ENCODE measurements around the gene CLEC18B.
"Not testable (repeated sequence)": the region's sequence is repeated elsewhere in the genome, so short reads cannot be mapped to it uniquely, and the experiment has no call there.

Gene CLEC18B

DNA sequence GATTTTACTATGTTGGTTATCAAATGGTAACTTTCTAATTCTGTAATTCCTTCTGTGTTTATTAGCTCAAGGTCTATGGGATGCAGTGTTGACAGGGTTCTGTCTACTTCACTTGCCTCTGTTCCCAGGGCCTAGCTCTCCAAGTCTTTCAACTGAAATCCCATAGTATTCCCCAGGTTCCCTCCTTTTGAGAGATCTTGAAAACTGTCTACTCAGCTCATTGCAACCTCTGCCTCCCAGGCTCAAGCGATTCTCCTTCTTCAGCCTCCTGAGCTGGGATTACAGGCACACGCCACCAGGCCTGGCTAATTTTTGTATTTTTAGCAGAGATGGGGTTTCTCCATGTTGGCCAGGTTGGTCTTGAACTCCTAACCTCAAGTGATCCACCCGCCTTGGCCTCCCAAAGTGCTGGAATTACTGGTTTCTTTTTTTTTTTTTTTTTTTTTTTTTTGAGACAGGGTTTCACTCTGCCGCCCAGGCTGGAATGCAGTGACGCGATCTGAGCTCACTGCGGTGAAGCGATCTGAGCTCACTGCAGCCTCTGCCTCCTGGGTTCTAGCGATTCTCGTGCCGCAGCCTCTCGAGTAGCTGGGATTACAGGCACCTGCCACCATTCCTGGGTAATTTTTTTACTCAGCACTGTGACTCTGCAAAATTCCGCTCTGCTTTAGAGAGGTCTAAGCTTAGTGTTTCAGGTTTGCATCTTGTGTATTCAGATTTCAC, 22.5 kb upstream of the CLEC18B start:
- not testable (repeated sequence) for FAIRE-seq

DNA sequence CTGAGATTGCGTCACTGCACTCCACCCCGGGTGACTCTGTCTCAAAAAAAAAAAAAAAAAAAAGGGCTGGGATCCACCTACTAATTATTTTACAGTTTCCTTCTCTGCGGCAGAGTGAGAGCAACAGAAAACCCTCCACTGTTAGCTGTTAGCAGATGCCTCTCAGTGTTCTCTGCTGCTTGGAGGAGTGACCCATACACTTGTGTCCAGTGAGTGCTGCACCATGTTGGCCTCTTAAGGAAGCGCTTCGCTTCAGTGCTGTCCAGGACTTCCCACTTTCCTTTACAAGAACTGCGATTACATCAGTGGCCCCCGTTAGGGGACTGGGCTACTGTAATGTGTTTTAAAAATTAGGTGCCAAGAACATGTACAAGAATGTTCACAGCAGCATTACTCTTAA, 18.4 kb upstream of the CLEC18B start:
- no peak for FAIRE-seq

DNA sequence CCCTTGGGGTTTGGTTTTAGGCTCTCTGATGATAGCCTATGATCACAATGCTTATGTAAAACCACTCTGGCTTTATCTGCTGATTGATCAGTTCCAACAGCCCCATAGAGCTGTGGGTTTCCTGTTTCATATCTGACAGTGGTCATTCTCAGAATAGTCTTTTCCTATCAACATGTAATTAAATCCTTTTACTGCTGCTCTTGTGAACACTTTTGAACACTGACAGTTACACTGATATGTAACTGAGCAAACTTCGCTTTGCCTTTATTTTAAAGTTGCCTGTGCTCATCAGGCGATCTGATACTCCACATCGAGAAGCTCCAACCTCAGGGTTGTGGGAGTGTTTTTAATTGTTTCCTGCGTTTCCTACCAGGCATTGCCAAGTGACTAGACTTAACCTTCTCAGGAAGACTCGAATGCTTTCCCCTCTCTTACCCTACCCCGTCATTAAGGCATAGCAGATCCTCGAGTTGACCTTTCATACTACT, 17.3 kb upstream of the CLEC18B start:
- no peak for FAIRE-seq

DNA sequence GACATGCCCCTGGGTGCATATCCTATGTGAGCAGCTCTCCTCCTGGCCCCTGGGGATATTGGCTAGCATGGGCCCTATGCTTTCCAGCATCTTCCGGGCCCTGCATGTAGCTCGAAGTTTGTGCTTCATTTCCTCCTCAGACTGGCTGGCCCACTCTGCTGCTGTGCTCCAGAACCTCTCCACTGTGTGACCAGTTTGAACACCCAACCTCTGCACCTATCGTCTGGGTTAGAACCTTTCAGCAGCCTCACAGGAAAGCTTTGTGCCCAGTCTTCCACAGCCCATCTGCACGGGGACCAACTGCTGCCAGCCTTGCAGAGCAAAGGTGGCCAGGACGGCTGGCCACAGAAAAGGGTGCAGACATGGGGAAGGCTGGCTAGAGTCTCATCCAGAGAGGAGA, 10.2 kb upstream of the CLEC18B start:
- no peak for FAIRE-seq

DNA sequence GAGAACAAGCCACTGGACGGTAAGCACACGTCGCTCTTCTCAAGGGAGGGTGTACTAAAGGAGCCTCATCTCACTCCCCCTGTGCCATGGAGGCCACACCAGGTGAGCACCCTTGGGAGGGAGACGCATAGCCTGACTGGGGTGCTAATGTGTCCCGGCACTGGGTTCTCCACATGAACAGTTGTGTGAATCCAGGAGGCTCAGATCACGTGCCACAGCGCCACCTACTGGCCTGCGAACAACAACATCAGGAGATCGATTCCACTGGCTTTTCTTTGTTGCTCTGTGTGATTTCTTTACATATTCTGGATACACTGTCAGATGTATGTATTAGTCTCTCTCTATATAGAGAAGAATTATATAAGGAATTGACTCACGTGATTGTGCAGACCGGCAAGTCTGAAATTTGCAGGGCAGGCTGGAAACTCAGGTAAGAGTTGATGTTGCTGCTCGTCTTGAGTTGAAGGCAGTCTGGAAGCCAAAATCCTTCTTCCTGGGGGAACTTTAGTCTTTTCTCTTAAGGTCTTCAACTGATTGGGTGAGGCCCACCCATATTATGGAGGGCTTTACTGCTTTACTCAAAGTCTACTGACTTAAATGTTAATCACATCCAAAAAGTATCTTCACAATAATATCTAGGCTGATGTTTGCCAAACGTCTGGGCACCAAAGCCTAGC, 8.9 kb upstream of the CLEC18B start:
- FAIRE-seq: peak; percentile 25

DNA sequence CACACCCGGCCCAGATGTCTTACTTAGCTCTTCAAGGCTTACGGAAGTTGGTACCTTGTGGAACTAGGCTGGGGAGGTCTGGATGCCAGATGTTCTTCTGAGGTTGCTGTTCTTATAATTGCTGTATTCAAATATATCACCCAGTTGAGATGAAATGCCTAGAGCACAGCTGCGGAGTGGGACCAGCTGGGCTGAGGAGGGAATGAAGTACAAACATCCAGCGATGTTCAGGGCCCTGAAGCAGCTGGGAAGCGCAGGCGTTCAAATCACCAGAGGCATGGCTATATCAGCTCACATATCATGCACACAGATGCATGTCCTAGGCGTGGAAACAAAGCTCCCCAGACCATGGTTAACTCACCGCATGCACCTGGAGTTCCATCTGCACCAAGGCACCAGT, 7.2 kb upstream of the CLEC18B start:
- FAIRE-seq: not testable (repeated sequence)

DNA sequence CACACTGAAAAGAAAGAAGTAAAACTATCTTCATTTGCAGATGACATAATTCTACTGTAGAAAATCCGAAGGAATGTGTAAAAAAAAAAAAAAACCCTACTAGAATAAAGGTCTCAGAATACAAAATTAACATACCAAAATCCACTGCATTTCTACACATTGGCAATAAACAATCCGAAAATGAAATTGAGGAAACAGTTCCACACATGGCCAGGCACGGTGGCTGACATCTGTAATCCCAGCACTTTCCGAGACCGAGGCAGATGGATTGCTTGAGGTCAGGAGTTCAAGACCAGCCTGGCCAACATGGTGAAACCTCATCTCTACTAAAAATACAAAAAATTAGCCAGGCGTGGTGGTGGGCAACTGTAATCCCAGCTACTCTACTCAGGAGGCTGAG, 4.5 kb upstream of the CLEC18B start:
- not testable (repeated sequence) for FAIRE-seq

DNA sequence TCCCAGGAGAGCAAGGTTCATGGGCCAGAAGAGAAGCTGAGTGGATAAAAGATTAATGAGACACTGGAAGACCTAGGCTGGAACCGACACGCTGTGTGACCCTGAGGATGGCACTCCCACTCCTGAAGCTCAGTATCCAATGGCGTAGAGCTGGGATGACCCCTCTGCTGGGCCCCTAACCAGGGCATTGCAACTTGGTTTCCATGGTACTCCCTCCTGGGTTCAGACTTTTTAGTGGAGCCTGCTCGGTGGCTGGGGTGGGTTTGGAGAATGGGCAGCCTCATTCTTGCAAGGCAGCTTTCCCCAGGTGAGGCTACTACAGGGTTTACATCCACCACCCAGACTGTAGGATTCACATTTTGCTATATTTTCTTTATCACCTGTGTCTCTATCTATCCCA, 2.4 kb upstream of the CLEC18B start:
- FAIRE-seq: not testable (repeated sequence)

DNA sequence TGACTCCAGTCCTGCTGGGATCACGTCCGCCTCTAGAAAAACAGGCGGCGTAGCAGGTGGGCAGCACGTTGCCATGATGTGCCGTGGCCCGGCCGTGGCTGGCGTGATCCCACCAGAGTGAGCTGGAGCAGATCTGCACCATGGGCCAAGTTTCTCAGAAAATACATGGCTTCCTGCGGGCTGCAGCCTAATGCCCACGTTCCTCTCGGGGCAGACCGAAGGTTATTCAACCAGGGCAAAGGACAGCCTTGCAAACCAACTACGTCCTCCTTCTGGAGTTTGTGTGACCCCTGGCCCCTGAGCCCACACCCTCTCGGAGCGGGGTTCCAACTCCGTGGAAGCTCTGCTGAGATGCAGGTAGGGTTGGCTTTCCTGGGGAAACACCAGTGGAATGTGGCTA, 808 bp upstream of the CLEC18B start:
- FAIRE-seq: not testable (repeated sequence)

DNA sequence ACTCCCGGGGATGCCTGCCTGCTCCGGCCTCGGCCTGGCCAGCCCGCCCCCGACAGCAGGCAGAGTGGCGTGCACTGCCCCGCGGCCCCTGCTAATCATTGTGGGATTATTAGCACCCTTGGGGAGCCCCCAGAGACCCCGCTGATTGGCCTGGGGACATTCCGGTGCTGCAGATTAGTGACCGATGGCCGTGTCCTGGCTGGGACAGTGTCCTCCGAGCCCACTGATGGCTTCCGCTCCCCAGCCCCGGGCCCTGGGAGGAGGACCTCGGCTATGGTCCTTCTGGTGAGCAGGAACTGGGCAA, 156 bp upstream of the CLEC18B start:
- not testable (repeated sequence) for FAIRE-seq

DNA sequence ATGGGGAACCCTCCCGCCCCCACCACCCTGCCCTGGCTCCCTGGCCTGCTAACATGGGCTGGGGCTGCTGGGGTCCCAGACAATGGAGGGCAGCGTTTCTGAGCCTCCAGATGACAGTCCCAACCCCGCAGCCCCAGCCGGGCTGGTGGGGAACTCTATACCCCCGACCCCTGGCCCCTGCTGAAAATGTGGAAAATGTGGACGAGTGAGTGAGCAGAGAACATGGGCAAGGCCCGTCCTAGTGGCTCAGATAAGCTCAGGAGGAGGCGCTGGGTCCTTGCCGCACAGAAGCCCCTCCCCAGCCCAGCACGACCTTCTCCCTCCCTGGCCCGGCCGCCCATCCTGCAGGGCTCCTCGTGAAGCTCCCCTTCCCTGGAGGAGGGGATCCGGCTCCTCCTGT, 1.5 kb downstream of the CLEC18B start:
- FAIRE-seq: not testable (repeated sequence)

DNA sequence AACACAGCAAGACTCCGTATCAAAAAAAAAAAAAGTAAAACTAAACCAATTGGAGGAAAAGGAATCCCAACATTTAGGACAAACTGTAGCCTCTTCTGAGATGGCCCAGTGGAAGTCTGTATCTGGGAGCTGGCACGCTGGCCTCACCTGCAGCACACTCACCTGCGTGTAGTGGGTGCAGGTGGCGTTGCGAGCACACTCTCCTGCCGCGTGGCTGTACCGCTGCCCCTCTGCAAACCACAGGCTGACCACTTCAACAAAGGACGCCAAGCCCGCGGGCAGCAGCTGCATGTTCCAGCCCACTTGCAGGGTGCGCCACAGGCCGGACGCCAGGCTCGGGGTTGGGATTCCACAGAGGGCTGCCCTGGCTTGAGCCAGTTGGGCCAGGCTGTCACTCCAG, 3.4 kb downstream of the CLEC18B start:
- not testable (repeated sequence) for FAIRE-seq

DNA sequence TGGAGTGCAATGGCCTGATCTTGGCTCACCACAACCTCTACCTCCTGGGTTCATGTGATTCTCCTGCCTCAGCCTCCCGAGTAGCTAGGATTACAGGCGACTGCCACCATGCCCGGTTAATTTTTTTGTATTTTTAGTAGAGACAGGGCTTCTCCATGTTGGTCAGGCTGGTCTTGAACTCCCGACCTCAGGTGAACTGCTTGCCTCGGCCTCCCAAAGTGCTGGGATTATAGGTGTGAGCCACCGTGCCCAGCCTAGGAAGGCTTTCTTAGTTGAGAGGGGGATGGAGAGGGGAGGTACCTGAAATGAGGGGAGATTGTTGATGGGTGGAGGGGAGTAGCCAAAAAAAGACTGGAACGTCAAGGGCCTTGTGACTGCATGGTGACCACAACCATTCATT, 7.4 kb downstream of the CLEC18B start:
- FAIRE-seq: not testable (repeated sequence)

DNA sequence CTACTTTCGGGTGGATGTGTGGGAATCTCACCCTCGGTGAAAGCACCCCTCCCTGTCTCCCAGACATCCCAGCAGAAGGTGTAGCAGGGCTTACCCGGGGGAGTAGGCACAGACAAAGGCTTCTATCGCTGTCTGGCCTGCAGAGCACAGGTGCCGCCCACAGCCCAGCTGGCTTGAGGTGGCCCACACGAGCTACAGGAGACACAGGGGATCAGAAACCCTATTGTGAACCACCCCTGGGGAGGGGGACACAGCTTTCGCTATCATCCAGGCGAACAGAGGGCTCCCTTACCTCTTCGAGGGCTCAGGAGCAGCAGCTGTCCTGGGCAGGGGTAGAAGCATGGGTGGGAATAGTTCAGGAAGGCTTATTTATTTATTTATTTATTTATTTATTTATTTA, 7.8 kb downstream of the CLEC18B start:
- FAIRE-seq: not testable (repeated sequence)

DNA sequence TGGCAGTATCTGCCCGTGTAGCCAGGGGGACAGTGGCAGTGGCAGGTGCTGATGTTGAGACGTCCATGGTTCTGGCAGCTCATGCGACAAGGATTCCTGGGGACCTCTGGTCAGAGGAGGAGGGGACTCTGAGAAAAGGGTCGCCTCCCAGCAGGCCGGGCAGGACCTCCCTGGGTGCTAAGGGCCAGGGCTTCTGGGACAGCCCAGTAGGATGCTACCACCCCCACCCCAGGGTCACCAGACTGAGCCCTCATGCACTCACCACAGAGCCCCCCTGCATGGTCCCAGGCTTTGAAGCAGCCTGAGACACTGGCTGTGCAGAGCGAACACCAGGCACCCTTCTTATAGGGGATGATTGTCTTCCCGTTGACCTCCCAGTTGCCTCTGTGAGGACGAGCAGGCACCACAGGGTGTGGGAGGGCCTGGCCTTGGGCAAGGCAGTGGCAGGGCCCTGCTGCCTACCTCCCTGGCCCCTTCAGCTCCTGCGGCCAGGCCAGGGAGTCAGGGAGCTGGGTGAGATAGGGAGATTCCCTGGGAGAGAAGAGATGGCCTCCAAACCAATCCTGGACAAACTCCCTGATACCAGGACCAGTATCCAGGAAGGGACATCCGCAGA, 8.4 kb downstream of the CLEC18B start:
- FAIRE-seq: not testable (repeated sequence)

DNA sequence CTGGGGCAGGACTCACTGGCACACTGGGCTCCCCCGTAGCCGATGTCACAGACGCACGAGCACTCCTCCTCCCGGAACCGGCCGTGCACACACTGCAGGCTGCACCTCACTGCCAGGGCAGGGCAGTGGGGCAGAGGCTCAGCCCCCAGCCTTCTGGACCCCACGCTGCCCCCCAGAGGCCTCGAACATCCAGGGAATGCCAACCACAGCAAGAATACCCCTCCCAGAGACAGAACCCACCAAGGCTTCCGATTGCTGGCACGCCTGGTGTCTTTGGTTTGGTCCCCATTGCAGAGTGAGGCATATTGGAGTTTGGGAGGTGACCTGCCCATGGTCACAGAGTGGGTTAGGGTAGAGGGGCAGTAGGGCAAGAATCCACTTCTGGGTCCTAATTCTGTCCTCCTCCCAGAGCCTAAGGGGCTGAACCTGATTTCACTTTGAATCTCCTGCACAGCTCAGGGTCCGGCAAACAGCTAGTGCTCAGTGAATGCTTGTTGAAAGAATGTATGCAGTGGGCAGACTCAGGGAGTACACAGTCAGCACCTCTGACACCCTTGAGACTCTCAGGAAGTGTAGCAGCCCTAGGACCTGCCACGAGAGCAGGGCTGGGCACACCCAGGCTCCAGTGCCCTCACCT, 9.0 kb downstream of the CLEC18B start:
- FAIRE-seq: not testable (repeated sequence)

DNA sequence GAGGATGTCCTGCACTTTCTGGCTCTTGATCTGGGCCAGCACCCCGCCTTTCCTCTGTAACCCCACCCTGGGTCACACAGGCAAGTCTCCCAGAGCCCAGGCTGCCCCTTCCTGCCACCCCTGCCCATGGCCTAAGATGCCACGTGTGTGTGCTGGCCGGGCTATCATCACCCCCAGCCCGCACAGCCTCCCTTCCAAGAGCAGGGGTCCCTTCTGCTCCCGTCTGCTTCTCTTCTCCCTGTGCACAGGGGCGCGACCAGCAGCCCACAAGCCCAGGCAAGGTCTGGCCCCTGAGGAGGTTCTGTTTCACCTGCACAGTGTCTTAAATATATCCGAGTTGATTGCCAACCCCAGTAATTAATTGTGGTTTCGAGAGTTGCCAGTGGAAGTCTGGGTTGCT, 10.3 kb downstream of the CLEC18B start:
- not testable (repeated sequence) for FAIRE-seq

DNA sequence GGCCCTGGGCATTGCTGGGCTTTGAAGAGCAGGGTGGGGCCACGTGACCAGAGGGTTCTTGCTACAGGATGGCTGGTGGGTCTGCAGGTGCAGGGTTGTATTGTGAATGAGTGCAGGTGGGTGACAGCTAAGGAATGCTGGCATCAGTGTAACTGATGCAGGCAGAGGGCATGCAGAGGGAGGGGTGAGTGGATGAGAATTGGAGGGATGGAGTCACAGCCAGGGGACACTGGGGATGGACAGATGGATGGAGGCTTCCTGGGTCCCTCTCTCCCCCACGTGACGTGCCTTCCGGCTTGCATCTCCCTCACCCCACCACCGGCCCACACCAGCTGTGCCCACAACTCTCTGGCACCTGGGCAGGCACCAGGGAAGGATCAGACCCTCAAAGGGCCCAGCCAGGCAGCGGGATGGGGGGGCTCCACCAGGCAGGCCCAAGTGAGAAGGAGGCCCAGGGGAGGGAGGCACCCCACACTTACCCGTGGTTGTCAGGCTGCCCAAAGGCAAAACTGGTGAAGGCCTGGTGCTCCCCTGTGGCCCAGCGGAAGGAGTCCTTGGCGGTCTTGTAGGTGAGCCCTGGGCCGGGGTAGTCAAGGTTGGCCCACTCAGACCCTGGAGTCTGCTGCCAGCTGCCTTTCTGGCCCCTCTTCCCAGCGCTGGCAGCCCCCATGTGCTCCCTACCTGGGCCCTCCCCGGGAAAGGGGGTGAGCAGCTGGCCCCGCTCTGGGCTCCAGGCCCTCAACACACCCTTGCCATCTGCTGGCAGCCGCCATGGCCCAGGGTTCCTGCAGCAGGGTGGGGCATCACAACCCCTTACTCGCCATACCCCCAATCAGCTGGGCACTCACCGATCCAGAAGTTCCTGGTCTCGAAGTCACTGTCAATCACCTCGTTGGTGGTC, 11.0 kb downstream of the CLEC18B start:
- FAIRE-seq: not testable (repeated sequence)

DNA sequence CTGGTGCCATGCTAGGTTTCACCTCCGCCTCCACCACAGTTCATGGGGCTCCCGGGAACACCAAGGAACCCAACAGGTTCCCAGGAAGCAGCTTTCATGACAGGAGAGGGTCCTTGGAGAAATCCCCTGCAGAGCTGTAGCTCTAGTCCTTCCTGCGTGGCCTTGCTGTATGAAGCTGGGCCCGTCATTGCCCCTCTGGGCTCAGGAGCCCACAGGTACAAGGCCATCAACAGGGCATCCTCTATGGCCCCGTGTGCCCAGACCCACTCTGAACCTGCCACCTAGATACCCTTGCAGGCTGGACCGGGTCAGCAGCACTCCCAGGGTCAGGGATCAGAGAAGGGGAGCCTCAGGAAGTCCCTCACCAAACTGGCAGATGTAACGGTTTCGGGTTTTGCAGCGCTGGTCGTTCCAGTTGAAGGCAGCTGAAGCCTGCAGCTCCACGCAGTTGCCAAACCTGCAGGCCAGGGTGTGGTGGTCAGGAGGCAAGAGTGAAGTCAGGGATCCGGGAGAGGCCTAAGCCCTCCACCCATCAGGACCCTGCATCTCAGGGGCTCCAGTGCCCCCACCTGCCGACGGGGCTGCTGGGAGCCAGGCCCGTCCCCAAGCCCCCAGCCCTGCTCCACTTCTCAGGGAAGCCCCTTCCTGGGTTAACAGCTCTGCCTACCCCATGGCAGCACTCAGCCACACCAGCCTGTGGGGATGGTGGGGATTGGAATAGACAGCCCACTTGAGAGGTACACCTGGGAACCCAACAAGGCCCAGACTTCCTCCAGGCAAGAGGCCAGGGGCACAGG, 11.9 kb downstream of the CLEC18B start:
- FAIRE-seq: not testable (repeated sequence)

DNA sequence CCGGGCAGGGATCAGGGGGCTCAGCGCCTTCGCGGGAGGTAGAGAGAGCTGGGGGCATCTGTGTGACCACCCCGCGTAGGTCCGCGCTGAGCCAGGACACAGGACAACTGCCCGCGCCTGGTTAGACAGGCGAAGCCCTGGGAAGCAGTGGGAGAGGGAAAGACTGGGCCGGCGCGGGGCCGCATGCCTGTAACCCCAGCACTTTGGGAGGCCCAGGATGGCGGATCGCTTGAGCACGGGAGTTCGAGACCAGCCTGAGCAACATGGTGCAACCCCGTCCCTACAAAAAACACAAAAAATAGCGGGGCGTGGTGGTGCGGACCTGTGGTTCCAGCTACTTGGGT, 13.9 kb downstream of the CLEC18B start:
- FAIRE-seq: not testable (repeated sequence)

DNA sequence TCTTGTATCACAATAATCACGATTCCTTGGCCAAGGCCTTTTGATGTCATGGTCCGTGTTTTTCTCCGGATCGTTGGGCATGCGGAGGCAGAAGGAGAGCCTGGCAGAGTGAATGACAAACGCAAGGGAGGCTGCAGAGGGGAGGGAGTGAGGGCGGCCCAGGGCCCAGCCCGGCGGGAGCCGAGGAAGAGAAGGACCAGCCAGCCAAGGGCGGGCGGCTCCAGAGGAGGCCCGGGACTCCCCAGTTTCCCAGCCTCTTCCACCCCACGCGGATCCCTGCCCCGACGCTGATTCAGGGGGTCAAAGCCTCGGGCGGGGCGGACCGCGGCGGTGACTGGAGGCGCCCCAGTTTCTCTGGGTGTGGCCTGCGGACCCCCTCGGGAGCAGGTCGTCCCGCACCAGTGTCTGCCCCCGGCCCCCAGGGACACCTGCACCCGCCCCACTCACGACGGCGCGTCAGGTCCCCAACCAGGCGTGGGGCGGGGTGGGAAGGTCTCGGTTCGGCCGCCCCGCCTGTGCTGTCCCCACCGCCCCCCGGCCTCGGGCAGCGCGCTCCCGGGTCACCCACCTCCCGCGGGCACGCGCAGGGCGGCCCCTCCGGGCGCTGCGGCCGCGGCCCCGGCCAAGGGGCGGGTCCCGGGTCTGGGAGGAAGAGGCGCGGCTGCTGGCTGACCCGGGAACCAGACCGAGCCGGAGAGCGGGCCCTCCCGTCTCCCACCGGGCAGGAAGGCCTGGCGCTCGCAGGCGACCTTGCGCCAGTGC, 14.5 kb downstream of the CLEC18B start:
- FAIRE-seq: not testable (repeated sequence)
